Thyroid gland (tissue), 4 donors: Measurements from ENCODE around the gene TRAK1. TPM values are rescaled to one million over a fixed set of nuclear protein-coding genes. Genes with fewer than 3 reads are reported as not detected.

ENCODE experiments used
- DNase-seq, 2 donors: peaks; one replicate each; pipeline ENCODE4 v3.0.0-alpha.2; 2019
- H3K27ac ChIP-seq, 3 donors: fragments of 200-600 bp; sonication (generic); 1 replicate in 2 of 3; 2 replicates in 1 of 3; pipeline ENCODE4 v1.5.1; 2016 to 2019; ENCODE audit warnings: mild to moderate bottlenecking in 1 of 3, moderate library complexity in 1 of 3
- H3K27me3 ChIP-seq: fragments of 200-600 bp; sonication (generic); one replicate; pipeline ENCODE4 v1.5.1; 2019
- H3K36me3 ChIP-seq, 2 donors: fragments of 200-600 bp; sonication (generic); one replicate each; pipeline ENCODE4 v1.5.1; 2016 to 2019
- H3K4me1 ChIP-seq, 2 donors: fragments of 200-600 bp; sonication (generic); one replicate each; pipeline ENCODE4 v1.5.1; 2017 to 2019
- H3K4me3 ChIP-seq, 3 donors: fragments of 200-600 bp; sonication (generic); replicated peaks in 1 of 3; 1 replicate in 2 of 3; 2 replicates in 1 of 3; pipeline ENCODE4 v1.5.1; 2016; ENCODE audit warnings: mild to moderate bottlenecking in 1 of 3
- H3K9me3 ChIP-seq: fragments of 200-600 bp; sonication (generic); one replicate; pipeline ENCODE4 v1.5.1; 2017
- CTCF ChIP-seq, 6 experiments: fragments of 200-600 bp in 3 of 6; fragments of 450-650 bp in 3 of 6; sonication (generic) in 3 of 6; IDR thresholded peaks; one replicate each; pipeline ENCODE4 v1.5.1; 2016 to 2019; ENCODE audit warnings: antibody characterized with exemption in 6 of 6, mild to moderate bottlenecking in 2 of 6, inconsistent platforms in 1 of 6, moderate library complexity in 1 of 6
- POLR2A ChIP-seq, 2 donors: fragments of 450-650 bp; IDR thresholded peaks; one replicate each; pipeline ENCODE4 v1.6.1; 2017; ENCODE audit warnings: antibody characterized with exemption in 2 of 2, mild to moderate bottlenecking in 2 of 2, moderate library complexity in 1 of 2
- WGBS, 2 donors: methylation state at CpG; one replicate each; pipeline ENCODE4 v1.1.5; 2017; 5-methylcytosine and 5-hydroxymethylcytosine counted together
- intact Hi-C: fragments of 100-400 bp; cut with DNase I; formaldehyde crosslinking; loops from one replicate; pipeline ENCODE4 v1.15.1; 2023
- total RNA-seq, 4 donors: library from RNA; depleted of rRNA; stranded (reverse); fragments of >200 nt; gene quantifications; one replicate each; pipeline ENCODE4 v1.2.3, GENCODE V29; 2016

Gene TRAK1
- total RNA-seq, 4 donors from 2014 or later = 46.1 to 87.8 (median 76.4) TPM

DNA sequence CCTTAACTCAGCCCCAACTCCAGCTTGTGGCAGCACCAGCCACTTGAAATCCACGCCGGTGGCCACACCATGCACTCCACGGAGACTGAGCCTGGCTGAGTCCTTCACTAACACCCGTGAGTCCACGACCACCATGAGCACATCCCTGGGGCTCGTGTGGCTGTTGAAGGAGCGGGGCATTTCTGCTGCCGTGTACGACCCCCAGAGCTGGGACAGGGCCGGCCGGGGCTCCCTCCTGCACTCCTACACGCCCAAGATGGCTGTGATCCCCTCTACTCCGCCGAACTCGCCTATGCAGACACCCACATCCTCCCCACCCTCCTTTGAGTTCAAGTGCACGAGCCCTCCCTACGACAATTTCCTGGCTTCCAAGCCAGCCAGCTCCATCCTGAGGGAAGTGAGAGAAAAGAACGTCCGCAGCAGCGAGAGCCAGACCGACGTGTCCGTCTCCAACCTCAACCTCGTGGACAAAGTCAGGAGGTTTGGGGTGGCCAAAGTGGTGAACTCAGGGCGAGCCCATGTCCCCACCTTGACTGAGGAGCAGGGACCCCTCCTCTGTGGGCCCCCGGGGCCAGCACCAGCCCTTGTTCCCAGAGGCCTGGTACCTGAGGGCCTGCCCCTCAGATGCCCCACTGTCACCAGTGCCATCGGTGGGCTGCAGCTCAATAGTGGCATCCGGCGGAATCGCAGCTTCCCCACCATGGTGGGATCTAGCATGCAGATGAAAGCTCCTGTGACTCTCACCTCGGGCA is 132.0 kb downstream of the TRAK1 start:
- H3K36me3 ChIP-seq = peaks cover 38 to 42% of the 10 kb centered on the region in 2 donors
- no peaks in the 10 kb centered on the region for H3K4me1 ChIP-seq
- H3K27ac ChIP-seq = no peak overlapping the region
- H3K9me3 ChIP-seq = no peaks in the 10 kb centered on the region
- H3K4me3 ChIP-seq = no peak overlapping the region
- no peak for DNase-seq
- intact Hi-C loops = no loop called here
- TF ChIP-seq POLR2A (IDR thresholded peaks at IDR 0.05) (no peak), CTCF (IDR thresholded peaks at IDR 0.05) (no peak)
- 95% methylated on average over 25 to 31 of the region's 31 CpGs for WGBS, 2 donors
- no peaks in the 10 kb centered on the region for H3K27me3 ChIP-seq

- no peak overlapping the region for H3K4me3 ChIP-seq
- no peaks in the 10 kb centered on the region for H3K9me3 ChIP-seq
- no peak for TF ChIP-seq POLR2A (IDR thresholded peaks at IDR 0.05)
- no peak for TF ChIP-seq CTCF (IDR thresholded peaks at IDR 0.05)
- no peaks in the 10 kb centered on the region for H3K4me1 ChIP-seq
- WGBS, 2 donors = 86 to 93% methylated on average over 9 of the region's 9 CpGs
- peaks cover 38 to 40% of the 10 kb centered on the region in 2 donors for H3K36me3 ChIP-seq
- no peak overlapping the region for H3K27ac ChIP-seq
- DNase-seq = no peak
- no peaks in the 10 kb centered on the region for H3K27me3 ChIP-seq
- intact Hi-C loops = no loop called here
These were observed 133.0 kb downstream of the TRAK1 start for GRCh38 chr3:42224178-42224577.

DNA sequence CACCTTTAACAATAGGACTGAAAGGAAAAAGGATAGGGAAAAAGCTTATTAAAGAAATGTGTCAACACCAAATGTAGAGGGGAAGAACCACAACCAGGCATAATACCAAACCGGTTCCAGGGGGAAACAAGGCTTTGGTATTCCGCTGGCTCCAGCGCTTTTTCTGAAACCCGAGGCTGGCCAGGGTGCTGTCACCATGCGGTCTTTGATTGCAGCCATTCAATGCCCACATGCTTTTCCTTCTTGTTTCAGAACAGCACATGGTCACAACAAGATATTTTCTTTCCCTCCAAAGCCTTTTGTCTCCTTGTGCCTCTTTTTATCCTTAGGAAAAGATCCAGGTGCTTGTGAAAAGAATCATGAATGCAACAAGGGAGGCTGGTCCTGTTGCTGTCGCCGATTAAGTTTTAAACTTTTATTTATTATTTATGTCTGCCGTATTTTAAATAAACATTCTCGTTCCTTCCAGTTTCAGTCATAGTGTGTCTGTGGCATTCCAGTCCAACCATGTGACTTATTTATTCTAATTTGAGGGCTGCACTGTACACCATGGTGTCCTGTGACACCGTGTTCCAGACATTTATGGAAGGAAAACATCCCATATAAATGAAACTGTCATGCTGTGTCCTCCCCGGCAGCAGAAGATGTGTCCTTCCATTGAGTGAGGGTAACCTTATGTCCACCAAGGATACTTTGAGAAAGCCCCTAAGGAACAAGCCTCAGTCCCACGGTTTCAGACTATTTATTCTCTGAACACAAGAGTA is 133.7 kb downstream of the TRAK1 start:
- Histone ChIP-seq H3K4me1 (no peaks in the 10 kb centered on the region), H3K9me3 (no peaks in the 10 kb centered on the region), H3K27me3 (no peaks in the 10 kb centered on the region), H3K36me3 (peaks cover 36 to 37% of the 10 kb centered on the region in 2 donors), H3K4me3 (no peak overlapping the region), H3K27ac (no peak overlapping the region)
- TF ChIP-seq CTCF (IDR thresholded peaks at IDR 0.05) = no peak
- no peak for TF ChIP-seq POLR2A (IDR thresholded peaks at IDR 0.05)
- intact Hi-C loops = no loop called here
- no peak for DNase-seq
- 79 to 88% methylated on average over 12 of the region's 12 CpGs for WGBS, 2 donors

DNA sequence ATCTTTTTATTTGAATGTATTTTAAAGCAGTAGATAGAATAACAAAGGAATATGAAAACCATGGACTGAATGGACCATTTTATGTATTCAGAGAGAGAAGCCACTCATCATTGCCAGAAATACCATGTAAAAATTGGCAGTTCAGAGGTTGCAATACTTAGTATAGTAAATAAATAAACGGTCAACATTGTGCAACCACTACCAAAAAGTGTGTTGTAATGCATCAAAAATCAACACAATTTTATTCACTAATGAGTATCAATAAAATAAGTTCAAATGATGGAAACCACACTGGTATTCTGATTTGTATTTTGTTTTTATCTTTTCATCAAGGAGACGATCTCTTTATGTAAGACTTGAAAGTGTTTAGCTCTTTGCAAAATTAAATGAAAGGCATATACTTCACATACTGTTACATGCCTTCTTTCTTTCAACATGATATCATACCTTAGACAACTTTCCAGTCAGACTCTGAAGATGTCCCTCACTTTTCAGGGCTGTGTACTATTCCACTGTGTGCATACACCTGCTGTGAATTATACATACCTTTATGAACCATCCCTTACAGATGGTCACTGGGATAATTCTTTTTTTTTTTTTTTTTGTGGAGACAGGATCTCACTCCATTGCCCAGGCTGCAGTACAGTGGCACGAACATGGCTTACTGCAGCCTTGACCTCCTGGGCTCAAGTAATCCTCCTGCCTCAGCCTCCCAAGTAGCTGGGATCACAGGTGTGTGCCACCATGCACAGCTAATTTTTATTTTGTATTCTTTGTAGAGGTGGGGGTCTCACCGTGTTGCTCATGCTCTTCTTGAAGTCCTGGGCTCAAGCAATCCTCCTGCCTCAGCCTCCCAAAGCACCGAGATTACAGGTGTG is 134.6 kb downstream of the TRAK1 start:
- intact Hi-C loops = no loop called here
- WGBS, 2 donors = 87 to 94% methylated on average over 5 of the region's 5 CpGs
- H3K36me3 ChIP-seq = peaks cover 29 to 30% of the 10 kb centered on the region in 2 donors
- no peaks in the 10 kb centered on the region for H3K9me3 ChIP-seq
- no peak for TF ChIP-seq CTCF (IDR thresholded peaks at IDR 0.05)
- TF ChIP-seq POLR2A (IDR thresholded peaks at IDR 0.05) = no peak
- no peak overlapping the region for H3K27ac ChIP-seq
- H3K4me1 ChIP-seq = no peaks in the 10 kb centered on the region
- DNase-seq = no peak
- no peaks in the 10 kb centered on the region for H3K27me3 ChIP-seq
- no peak overlapping the region for H3K4me3 ChIP-seq
